ENCODE data around the gene SIRT7. TPM values are rescaled to one million over a fixed set of nuclear protein-coding genes. Genes with fewer than 3 reads are reported as not detected.

SIRT7 gene
- total and polyA plus RNA-seq, 2 donors from 2014 or later: 17.4 to 25.2 TPM

DNA sequence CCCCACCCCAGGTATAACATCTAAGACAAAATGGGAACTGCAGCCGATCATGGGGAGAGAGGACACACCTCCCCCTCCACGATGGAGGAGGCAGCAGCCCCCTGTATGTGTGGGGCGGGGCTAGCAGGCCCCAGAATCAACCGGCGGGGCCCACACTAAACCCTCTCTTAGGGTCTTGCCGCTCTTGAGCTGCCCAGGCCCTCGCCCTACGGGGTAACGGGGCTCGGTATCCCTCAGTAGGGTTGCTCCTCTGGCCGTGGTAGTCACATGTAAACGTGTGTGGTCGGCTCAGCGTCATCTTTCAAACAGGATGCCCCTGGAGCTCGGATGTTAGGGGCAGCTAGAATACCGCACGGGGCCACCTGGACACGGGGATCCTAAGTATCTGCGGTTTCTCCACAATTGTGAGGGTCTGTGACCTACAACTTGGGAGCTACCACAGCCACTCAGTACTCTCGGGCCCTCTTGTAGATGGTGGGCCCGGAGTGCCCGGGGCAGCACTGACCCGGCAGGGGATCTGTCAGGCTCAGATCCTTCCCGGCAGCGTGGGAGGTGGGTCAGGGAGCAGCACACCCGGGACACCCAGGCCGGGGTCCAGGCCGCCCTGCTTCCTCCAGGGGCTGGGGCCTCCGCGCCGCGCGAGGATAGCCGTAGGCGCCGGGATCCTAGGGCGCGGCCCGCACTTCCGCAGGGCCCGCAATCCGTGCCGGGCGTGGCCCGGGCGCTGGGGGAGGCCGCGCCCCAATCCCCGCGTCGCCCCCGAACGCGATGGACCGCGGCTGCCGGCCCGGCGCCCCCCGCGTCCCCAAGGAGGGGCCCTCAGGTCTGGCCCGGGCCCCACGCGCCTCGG, 47.6 kb downstream of the SIRT7 start:
- FAIRE-seq (no peak), DNase-seq (peak in 3 of 5 donors; percentile 21 to 70 (median 53))
- TF ChIP-seq, protein P1, sequence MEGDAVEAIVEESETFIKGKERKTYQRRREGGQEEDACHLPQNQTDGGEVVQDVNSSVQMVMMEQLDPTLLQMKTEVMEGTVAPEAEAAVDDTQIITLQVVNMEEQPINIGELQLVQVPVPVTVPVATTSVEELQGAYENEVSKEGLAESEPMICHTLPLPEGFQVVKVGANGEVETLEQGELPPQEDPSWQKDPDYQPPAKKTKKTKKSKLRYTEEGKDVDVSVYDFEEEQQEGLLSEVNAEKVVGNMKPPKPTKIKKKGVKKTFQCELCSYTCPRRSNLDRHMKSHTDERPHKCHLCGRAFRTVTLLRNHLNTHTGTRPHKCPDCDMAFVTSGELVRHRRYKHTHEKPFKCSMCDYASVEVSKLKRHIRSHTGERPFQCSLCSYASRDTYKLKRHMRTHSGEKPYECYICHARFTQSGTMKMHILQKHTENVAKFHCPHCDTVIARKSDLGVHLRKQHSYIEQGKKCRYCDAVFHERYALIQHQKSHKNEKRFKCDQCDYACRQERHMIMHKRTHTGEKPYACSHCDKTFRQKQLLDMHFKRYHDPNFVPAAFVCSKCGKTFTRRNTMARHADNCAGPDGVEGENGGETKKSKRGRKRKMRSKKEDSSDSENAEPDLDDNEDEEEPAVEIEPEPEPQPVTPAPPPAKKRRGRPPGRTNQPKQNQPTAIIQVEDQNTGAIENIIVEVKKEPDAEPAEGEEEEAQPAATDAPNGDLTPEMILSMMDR (IDR thresholded peaks at IDR 0.05; ENCODE audit: borderline replicate concordance, extremely low read depth, insufficient read depth): no peak
- intact Hi-C loops (cut with DNase I): no loop called here
- no peaks in the 10 kb centered on the region for H3K27me3 ChIP-seq (ENCODE audit: control insufficient read depth, insufficient read depth, low read length)
- peak overlapping the region; percentile 65 to 92 for H3K27ac ChIP-seq (ENCODE audit: low read depth in 2 of 2, low read length in 2 of 2)
- H3K4me3 ChIP-seq (ENCODE audit: low read length in 3 of 3): peak overlapping the region; percentile 43 to 64 (median 47)
- peaks cover 0 to 39% (median 30%) of the 10 kb centered on the region in 3 donors for H3K4me1 ChIP-seq (ENCODE audit: control insufficient read depth in 2 of 3, insufficient read depth in 2 of 3, low read depth in 1 of 3, low read length in 3 of 3)
- peaks cover 0 to 10% (median 0%) of the 10 kb centered on the region in 3 donors for H3K36me3 ChIP-seq (ENCODE audit: control insufficient read depth in 2 of 3, insufficient read depth in 3 of 3, low read length in 3 of 3)
- no peaks in the 10 kb centered on the region for H3K9me3 ChIP-seq (ENCODE audit: control insufficient read depth in 2 of 3, insufficient read depth in 1 of 3, low read length in 3 of 3)
- peak overlapping the region; percentile 23 to 77 (median 74) for H3K9ac ChIP-seq (ENCODE audit: low read length in 3 of 3)

- Histone ChIP-seq H3K9me3 (ENCODE audit: control insufficient read depth in 2 of 3, insufficient read depth in 1 of 3, low read length in 3 of 3) (no peaks in the 10 kb centered on the region), H3K4me3 (ENCODE audit: low read length in 3 of 3) (peak overlapping the region in 1 of 3 donors; percentile 64), H3K9ac (ENCODE audit: low read length in 3 of 3) (peak overlapping the region in 1 of 3 donors; percentile 77), H3K4me1 (ENCODE audit: control insufficient read depth in 2 of 3, insufficient read depth in 2 of 3, low read depth in 1 of 3, low read length in 3 of 3) (peaks cover 0 to 41% (median 35%) of the 10 kb centered on the region in 3 donors), H3K36me3 (ENCODE audit: control insufficient read depth in 2 of 3, insufficient read depth in 3 of 3, low read length in 3 of 3) (peaks cover 0 to 10% (median 0%) of the 10 kb centered on the region in 3 donors), H3K27ac (ENCODE audit: low read depth in 2 of 2, low read length in 2 of 2) (peak overlapping the region; percentile 33 to 65), H3K27me3 (ENCODE audit: control insufficient read depth, insufficient read depth, low read length) (no peaks in the 10 kb centered on the region)
- no peak for FAIRE-seq
- intact Hi-C loops (cut with DNase I): no loop called here
- peak; percentile 62 to 87 (median 75) for DNase-seq
- TF ChIP-seq, protein P1 (IDR thresholded peaks at IDR 0.05; ENCODE audit: borderline replicate concordance, extremely low read depth, insufficient read depth): peak; percentile 60
These were observed 48.5 kb downstream of the SIRT7 start for GRCh38 chr17:81869221-81870130.

DNA sequence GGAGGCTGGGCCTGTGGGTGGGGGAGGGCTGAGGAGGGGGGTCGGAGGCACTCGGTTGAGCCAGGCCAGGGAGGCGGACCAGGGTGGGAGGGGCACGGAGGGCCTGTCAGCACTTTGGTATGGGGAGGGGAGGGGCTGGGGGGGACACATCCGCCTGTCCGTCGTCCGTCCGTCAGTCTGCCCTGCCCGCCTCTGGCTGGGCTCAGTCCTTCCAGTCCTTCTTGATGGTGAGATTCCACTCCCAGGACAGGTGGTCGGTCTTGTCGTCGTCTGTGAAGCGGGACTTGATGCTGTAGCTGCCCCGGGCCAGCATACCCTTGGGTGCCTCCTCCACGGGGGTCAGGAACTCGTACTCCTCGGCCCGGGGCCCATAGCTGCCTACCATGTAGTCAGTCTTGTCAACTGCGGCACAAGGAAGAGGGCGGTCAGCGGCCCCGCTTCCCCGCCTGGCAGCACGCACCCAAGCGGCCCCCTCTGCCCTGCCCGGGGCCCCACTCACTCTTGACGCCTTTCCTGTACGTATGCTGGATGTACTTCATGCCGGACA, 49.2 kb downstream of the SIRT7 start:
- H3K36me3 ChIP-seq (ENCODE audit: control insufficient read depth in 2 of 3, insufficient read depth in 3 of 3, low read length in 3 of 3): peaks cover 0 to 10% (median 0%) of the 10 kb centered on the region in 3 donors
- DNase-seq (peak in 3 of 5 donors; percentile 26 to 88 (median 80)), FAIRE-seq (no peak)
- H3K9ac ChIP-seq (ENCODE audit: low read length in 3 of 3): no peak overlapping the region
- peaks cover 0 to 41% (median 35%) of the 10 kb centered on the region in 3 donors for H3K4me1 ChIP-seq (ENCODE audit: control insufficient read depth in 2 of 3, insufficient read depth in 2 of 3, low read depth in 1 of 3, low read length in 3 of 3)
- H3K9me3 ChIP-seq (ENCODE audit: control insufficient read depth in 2 of 3, insufficient read depth in 1 of 3, low read length in 3 of 3): no peaks in the 10 kb centered on the region
- no peaks in the 10 kb centered on the region for H3K27me3 ChIP-seq (ENCODE audit: control insufficient read depth, insufficient read depth, low read length)
- intact Hi-C loops (cut with DNase I): no loop called here
- no peak overlapping the region for H3K4me3 ChIP-seq (ENCODE audit: low read length in 3 of 3)
- peak overlapping the region in 1 of 2 donors; percentile 51 for H3K27ac ChIP-seq (ENCODE audit: low read depth in 2 of 2, low read length in 2 of 2)
- TF ChIP-seq, protein P1 (IDR thresholded peaks at IDR 0.05; ENCODE audit: borderline replicate concordance, extremely low read depth, insufficient read depth): no peak

Data from kidney (tissue), 14 donors.